CD1c-positive myeloid dendritic cell (primary cell): ENCODE data around the gene SNCA.

Experiments
- DNase-seq: peaks from one replicate; pipeline ENCODE4 v3.0.0-alpha.2; 2016; ENCODE audit errors: extremely low spot score

SNCA gene

DNA sequence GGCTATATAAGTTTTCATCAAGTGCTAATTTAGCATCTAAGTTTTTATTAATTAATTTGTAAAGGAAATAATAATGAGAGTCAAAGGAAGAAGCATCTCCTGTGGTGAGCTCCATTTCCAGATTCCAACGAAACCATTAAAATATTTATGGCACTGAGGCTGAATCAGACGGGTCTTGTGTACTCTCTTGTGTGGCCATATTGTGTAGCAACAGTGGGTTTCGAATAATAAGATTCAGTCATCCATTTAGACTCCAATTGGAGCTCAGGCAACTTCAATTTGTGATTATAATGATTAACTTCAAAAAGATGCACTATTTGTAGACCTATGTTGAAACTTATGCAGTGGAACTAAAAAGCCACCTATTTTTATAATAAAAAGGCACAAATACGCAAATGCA, 82.4 kb downstream of the SNCA start:
- DNase-seq = no peak

- DNase-seq = no peak
These were observed 83.3 kb downstream of the SNCA start for GRCh38 chr4:89753601-89754066.

- DNase-seq = no peak
These were observed 83.9 kb downstream of the SNCA start for GRCh38 chr4:89752932-89753598.

DNA sequence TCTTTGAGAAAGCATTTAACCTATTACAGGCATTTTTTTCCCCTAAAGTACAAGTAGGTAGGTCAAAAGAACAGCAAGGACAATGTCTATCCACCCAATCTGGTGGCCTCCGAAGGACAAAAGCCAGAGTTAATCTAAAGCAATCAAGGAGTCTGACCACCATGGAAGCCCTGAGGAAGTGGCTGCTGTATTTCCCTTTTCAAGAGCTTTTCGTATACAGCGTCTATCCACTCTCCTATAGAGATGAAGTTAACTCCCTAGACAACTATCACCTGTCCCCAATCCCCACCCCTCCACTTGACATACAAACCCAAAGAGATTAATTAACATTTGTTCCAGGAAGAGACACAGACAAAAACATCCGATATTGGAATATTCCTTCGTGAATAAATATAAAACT, 85.5 kb downstream of the SNCA start:
- DNase-seq = no peak

DNA sequence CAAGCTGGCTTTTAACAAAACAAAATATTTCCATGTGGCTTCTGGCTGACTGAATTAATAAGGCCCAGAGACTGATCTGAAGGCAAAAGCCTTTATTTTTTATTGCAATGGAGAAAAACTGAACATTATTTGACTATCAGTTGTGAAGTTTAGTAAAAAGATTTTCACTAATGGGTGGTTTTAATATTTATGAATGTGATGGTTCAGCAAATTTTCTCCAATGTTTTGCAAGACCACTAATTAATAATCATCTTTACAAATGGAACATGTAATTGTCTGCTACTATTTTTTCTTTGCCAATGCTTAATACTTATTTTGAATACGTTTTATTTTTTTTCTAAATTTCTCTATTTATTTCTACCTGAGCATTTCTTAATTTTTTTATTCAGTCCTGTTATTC, 90.6 kb downstream of the SNCA start:
- DNase-seq = no peak

- DNase-seq = no peak
These were observed 91.3 kb downstream of the SNCA start for GRCh38 chr4:89745708-89746107.

DNA sequence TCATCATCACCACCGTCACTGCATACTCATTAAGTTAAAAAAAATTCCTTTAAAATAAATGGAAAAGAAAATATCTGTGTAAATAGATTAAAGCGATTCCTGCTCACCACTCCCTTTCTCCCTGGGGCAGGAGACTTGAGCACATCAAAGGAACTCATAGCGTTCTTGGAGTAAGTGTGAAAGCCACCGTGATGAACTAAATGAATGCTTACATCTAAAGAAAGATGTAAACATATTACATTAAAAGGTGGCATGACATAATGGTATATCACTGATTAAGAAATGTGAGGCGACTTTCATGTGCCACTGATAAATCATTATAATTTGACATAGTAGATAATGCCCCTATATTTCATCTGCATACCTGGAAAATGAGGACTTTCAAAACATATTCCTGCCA, 92.0 kb downstream of the SNCA start:
- no peak for DNase-seq

DNA sequence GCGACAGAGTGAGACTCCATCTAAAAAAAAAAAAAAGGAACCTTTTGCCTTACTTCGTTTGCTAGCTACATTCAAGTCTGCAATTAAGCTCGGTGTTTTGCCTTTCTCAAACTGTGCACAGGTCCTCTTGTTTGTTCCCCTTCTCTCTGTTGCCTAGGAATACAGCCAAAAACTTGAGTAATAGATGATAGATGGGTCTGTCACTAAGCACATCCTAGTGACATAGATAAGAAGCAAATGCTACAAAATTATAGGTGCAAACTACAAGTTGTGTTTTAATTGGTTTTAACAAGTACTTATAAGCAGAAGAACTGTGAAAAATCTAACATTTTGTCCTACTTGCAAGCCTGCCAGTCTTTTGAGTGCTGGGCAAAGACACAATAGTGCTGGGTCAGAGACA, 95.2 kb downstream of the SNCA start:
- no peak for DNase-seq

DNA sequence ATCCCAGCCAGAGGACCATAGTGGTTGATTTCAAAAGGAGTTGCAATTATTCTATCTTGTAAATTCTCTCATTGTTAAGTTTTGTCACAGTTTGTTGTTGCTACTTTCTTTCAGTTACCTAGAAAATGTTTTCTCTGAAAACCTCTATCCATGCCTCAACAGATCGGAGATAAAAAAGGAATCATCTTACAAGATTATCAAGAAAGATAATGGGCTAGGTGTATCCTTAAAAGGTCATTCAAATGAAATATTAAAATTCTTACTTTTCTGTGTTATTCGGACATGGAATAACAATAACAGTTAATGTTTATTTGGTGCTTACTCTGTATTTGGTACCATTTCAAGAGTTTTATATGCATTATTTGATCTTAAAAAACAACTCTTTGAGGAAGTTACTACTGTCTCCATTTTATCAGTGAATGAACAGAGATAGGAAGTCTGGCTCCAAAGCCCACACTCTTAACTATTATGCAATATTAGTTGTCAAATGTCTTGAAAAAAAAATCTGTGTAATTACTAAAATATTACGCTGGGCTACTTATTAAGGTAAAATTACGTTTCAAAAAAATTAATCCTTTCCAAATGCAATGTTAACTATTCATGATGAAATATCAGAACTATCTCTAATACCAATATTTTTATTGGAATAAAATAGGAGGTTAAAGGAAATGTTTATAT, 97.5 kb downstream of the SNCA start:
- peak; percentile 4 for DNase-seq

- DNase-seq = no peak
These were observed 99.1 kb downstream of the SNCA start for GRCh38 chr4:89737888-89738287.

DNA sequence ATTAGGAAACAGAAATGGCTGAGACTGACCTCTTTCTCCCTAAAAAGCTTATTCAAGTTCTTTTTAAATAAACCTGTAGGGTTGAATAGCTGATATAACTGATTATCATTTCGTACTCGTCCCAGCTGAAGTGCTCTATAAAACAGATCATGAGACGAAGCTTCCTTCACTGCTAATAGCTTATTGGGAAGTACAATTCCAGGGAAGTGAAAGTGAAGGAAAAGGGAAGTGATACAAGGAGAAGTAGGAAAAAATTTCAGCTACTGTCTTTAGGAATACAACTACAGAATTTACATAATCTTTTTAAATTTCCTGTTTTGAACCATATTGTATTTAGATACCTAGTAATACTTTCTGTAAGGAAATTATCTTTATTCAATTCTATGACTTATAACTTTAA, 103.0 kb downstream of the SNCA start:
- peak; percentile 74 for DNase-seq

GRCh38 chr4:89727238-89727637, 109.7 kb downstream of the SNCA start:
- DNase-seq = no peak

GRCh38 chr4:89725268-89725667, 111.7 kb downstream of the SNCA start:
- DNase-seq = no peak

DNA sequence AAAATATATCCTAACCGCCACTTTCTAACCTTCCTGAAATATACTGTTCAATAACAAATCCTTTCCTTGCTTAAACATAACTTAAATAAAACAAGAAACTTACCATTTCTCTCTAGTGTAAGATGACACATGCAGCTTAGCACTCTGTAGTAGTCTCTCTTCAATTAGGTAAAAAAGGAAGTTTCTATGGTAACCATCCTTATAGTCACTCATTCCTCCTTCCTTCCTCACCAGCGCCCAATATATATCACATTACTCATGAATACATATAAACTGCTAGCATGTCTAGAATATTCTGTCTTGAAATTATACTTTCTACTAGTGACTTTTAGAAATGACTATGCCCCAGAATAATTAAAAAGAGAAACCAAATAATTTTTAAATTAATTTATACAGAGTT, 112.2 kb downstream of the SNCA start:
- DNase-seq = no peak

DNA sequence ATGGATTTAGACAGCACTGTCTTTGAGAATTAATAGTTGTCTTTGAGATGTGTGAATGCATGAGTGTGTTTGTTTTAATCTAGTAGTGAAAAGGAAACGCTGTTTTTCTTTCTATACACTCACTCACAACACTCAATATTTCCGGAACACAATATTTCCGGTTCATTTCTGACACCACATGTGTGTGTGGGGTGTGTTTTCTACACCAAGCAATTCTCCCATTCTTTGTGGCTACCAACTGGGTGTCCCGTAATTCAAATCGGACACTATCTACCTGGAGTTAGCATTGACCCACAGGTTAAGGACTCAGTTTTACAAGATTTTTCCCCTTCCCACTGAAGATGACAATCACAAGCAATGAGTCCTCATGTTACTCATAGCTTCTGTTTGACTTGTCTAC, 113.9 kb downstream of the SNCA start:
- no peak for DNase-seq

DNA sequence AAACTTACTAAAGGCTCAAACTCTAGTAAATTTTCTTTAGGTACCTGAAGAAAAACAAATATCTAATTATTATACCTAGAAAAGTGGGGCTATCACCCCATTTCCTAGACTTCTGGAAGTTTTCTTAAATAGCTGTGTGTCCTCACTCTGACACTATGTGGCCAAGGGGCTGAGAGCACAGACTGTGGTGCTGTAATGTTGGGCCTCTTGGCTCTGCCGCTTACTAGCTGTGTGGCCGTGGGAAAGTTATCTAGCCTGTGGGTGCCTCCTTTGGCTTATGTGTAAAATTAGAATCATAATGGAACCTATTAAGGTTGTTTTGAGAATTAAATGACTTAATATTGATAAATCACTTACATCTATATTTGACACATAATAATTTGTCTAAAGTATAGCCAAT, 114.4 kb downstream of the SNCA start:
- no peak for DNase-seq

GRCh38 chr4:89720981-89721380, 116.0 kb downstream of the SNCA start:
- DNase-seq = no peak

GRCh38 chr4:89719536-89720090, 117.3 kb downstream of the SNCA start:
- no peak for DNase-seq

DNA sequence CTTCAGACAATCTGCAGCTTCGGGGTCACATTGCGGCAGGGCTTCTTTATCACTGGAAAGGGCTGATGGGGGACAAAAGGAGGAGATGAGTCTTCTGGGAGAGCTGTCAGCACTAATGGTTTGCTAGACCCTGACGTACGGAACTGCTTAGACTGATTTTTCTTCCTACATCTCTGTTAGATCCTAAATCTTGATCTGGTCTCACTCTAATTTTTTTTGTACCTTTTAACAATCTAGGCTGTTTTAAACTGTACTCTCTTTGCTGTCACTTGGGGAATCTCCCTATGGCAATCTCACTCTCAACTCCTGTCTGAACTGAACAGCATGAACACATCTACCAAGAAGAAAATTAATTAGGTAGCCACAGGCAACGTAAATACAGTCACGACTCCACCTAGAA, 120.1 kb downstream of the SNCA start:
- no peak for DNase-seq

DNA sequence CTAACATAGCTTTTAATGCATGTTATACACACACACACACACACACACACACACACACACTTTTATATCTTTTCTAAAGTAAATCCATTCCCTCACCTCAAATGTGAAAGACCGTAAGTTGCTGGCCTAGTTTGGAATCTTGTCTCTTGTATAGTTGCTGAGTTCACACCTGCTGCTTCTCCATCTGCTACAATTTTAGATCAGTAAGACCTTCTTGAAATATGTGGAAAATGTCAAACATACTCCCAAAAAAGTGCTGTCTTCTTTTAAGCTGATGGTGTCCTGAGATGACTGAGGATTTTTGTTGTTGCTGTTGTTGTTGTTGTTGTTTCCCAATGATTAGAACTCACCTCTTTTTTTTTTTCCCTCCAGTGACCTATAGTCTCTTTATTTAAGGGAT, 121.3 kb downstream of the SNCA start:
- DNase-seq = no peak

DNA sequence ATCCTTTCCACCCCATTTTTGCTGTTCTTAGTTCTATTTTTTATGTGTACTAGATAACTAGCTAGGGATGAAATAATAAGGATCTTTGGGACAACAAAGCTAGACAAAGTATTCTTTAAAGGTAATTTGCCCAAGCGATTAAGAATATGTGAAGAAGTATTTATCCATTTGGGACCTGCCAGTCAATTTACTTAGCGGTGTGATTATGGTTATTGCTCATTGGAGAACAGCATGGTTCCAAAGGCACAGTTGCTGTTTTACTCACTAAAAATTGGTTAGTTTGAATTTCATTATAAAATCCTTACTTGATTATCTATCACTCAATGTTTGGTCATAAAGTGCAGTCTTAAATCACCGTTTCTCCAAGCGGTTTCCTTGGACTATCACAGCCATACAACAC, 124.1 kb downstream of the SNCA start:
- no peak for DNase-seq

DNA sequence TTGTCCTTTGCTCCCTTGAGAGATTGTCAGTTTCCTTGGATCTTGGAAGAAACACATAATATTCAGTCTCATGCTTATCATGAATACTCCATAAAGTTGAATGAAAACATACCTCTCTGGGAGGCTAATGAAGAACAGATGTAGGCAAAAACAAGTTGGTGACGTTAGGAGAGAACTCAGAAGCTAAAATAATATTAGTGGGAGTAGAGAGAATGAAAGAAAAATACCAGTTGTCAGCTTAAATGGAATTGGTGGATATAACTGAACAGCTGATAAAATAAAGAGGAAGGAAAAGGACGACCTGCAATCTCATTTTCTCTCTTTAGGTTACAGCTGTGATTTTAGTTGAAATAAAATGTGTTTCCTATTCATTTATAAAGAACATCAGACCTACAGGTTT, 124.8 kb downstream of the SNCA start:
- DNase-seq = no peak

DNA sequence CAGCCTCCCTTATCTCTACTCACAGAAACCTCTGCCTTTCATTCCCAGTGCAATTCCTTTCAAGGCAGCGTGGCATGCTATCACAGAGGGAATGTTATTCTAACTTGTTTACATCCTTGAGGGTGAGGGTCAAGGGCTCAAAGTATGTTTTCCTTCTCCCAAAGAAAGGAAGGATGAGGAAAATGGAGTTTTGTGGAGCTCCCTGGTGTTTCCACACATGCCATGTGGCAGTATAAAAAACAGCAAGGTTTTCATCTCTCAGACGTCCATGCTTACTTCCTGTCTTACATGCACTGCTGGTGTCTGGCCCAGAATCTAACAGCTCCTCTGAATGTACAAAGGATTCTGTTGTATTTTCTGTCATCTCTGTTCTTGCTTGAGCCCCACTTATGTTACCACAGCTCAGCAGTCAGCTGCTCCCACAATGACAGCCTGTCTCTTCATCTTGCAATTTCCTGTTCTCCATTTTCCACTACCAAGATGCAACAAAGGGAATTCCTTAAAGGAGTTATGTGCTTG, 128.0 kb downstream of the SNCA start:
- DNase-seq = no peak
